Fibroblast of lung (primary cell): Measurements from ENCODE around the gene REC114.

Experiments used
- EZH2 ChIP-seq: IDR thresholded peaks from 2 replicates; pipeline ENCODE4 v1.5.1; 2012; ENCODE audit warnings: low read length, control low read depth, mild to moderate bottlenecking; ENCODE audit errors: missing control alignments
- TF ChIP-seq, protein P1 (sequence below), 2 donors: IDR thresholded peaks in 1 of 2; conservative IDR thresholded peaks in 1 of 2; 1 replicate in 1 of 2; 2 replicates in 1 of 2; pipeline ENCODE4 v1.5.1; 2011 to 2012; ENCODE audit warnings: low read length in 2 of 2, control low read depth in 1 of 2, inconsistent platforms in 1 of 2, low read depth in 1 of 2, mild to moderate bottlenecking in 1 of 2

DNA sequence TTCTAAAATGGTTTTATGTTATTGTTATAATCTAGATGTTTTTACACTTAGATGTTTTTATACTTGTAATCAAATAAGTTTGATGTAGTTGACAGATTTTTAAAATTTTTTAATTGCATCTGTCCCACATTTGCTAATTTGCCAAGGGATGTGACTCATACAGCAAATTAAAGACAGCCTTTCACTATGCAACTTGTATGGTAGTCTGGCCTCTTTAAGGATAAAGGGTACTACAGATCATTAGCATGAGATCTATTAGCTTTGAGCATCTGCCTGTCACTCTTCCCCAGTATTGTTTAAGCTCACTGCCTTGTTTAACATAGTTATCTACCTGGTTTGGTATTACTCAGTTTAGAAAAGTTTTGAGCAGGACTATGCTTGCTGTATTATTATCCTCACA lies 107.2 kb downstream of the REC114 start:
- TF ChIP-seq, protein P1, sequence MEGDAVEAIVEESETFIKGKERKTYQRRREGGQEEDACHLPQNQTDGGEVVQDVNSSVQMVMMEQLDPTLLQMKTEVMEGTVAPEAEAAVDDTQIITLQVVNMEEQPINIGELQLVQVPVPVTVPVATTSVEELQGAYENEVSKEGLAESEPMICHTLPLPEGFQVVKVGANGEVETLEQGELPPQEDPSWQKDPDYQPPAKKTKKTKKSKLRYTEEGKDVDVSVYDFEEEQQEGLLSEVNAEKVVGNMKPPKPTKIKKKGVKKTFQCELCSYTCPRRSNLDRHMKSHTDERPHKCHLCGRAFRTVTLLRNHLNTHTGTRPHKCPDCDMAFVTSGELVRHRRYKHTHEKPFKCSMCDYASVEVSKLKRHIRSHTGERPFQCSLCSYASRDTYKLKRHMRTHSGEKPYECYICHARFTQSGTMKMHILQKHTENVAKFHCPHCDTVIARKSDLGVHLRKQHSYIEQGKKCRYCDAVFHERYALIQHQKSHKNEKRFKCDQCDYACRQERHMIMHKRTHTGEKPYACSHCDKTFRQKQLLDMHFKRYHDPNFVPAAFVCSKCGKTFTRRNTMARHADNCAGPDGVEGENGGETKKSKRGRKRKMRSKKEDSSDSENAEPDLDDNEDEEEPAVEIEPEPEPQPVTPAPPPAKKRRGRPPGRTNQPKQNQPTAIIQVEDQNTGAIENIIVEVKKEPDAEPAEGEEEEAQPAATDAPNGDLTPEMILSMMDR (conservative IDR thresholded peaks at IDR 0.05 in 1 of 2, IDR thresholded peaks at IDR 0.05 in 1 of 2; ENCODE audit: low read depth in 1 of 2, low read length in 2 of 2), result no peak
- no peak for TF ChIP-seq EZH2
